Ovary (tissue), 9 donors: Measurements from ENCODE around the gene MCF2L. TPM values are rescaled to one million over a fixed set of nuclear protein-coding genes. Genes with fewer than 3 reads are reported as not detected.

ENCODE experiments used
- DNase-seq, 5 donors: peaks; one replicate each; pipeline ENCODE4 v3.0.0-alpha.2; 2019 to 2020
- H3K27ac ChIP-seq, 2 donors: fragments of 200-600 bp; one replicate each; pipeline versions ENCODE4 v1.5.1 to v1.8.0; 2019 to 2022
- H3K27me3 ChIP-seq: fragments of 200-600 bp; one replicate; pipeline ENCODE4 v1.8.0; 2022
- H3K36me3 ChIP-seq: fragments of 200-600 bp; sonication (generic); one replicate; pipeline ENCODE4 v1.5.1; 2019
- H3K4me1 ChIP-seq: one replicate; pipeline ENCODE4 v1.8.1; 2013; ENCODE audit warnings: mild to moderate bottlenecking, moderate library complexity; ENCODE audit not compliant: insufficient read depth
- H3K4me3 ChIP-seq: fragments of 200-600 bp; sonication (generic); one replicate; pipeline ENCODE4 v1.5.1; 2017
- H3K9me3 ChIP-seq, 2 donors: fragments of 200-600 bp in 1 of 2; sonication (generic) in 1 of 2; one replicate each; pipeline versions ENCODE4 v1.5.1 to v1.8.1; 2013 to 2019; ENCODE audit warnings: mild to moderate bottlenecking in 1 of 2, moderate library complexity in 1 of 2
- CTCF ChIP-seq, 3 donors: fragments of 450-650 bp in 2 of 3; fragments of 200-600 bp in 1 of 3; IDR thresholded peaks; one replicate each; pipeline versions ENCODE4 v1.5.1 to v1.8.0; 2016 to 2022; ENCODE audit warnings: antibody characterized with exemption in 3 of 3, mild to moderate bottlenecking in 1 of 3
- EP300 ChIP-seq: sonication (generic); formaldehyde crosslinking; IDR thresholded peaks from one replicate; pipeline ENCODE4 v1.6.1; 2017; ENCODE audit warnings: antibody characterized with exemption
- POLR2A ChIP-seq: fragments of 450-650 bp; IDR thresholded peaks from one replicate; pipeline ENCODE4 v1.6.1; 2017; ENCODE audit warnings: antibody characterized with exemption, mild to moderate bottlenecking, moderate library complexity
- WGBS, 3 donors: extraction: QIAGEN DNeasy Blood & Tissue Kit in 1 of 3; methylation state at CpG; one replicate each; pipeline versions ENCODE4 v1.1.5 to v1.1.7; 2013 to 2017; 5-methylcytosine and 5-hydroxymethylcytosine counted together
- intact Hi-C, 4 donors: fragments of 100-400 bp; cut with DNase I; formaldehyde crosslinking; loops; one replicate each; pipeline versions ENCODE4 v1.11.0 to v1.15.1; 2022 to 2023
- polyA plus RNA-seq, 2 donors: library from polyadenylated mRNA; stranded (reverse); fragments of 200-250 nt in 1 of 2; fragments of 350-450 nt in 1 of 2; fragmentation: Illumina TruSeq in 1 of 2; extraction: RNeasy Lipid Tissue Mini Kit (QIAGEN cat#74804) in 1 of 2; gene quantifications; one replicate each; pipeline ENCODE4 v1.2.3, GENCODE V29; 2013 to 2014
- total RNA-seq, 7 donors: library from RNA; depleted of rRNA in 2 of 7; stranded (reverse); fragments of >200 nt in 2 of 7; fragmentation: NEBNext Ultra II Directional in 3 of 7; extraction: Animal tissue kit (Norgen Biotek cat#: 25700) in 3 of 7; gene quantifications; one replicate each; pipeline versions ENCODE4 v1.1.0 to v1.2.4, GENCODE V29; 2016 to 2023
- donor health status: DM: no; HTN: no; CAD: no; lungs with moderate emphysema.
- donor health status: DM: no; HTN: no; CAD: no.
- donor health status: Bipolar disorder and iron deficiency.
- donor health status: DM: yes; HTN: yes; CAD: no.
- donor health status: DM: no; HTN: no; CAD: no.
- donor health status: DM: yes; HTN: yes; CAD: no.

The MCF2L gene
- total and polyA plus RNA-seq, 9 donors, result 5.6 to 22.2 (median 8.7) TPM

- H3K36me3 ChIP-seq, result no peaks in the 10 kb centered on the region
- intact Hi-C loops, result no loop called here
- H3K9me3 ChIP-seq, result no peaks in the 10 kb centered on the region
- no peaks in the 10 kb centered on the region for H3K4me1 ChIP-seq
- TF ChIP-seq POLR2A, result no peak
- no peak for TF ChIP-seq CTCF (IDR thresholded peaks at IDR 0.05)
- no peak for TF ChIP-seq EP300
- no peak overlapping the region for H3K4me3 ChIP-seq
- H3K27me3 ChIP-seq, result no peaks in the 10 kb centered on the region
- H3K27ac ChIP-seq, result no peak overlapping the region
- DNase-seq, result peak in 1 of 5 donors; percentile 5
- 79 to 89% (median 87%) methylated on average over 13 of the region's 13 CpGs for WGBS, 3 donors
Measured at GRCh38 chr13:113090415-113090770, 121.4 kb downstream of the MCF2L start.

DNA sequence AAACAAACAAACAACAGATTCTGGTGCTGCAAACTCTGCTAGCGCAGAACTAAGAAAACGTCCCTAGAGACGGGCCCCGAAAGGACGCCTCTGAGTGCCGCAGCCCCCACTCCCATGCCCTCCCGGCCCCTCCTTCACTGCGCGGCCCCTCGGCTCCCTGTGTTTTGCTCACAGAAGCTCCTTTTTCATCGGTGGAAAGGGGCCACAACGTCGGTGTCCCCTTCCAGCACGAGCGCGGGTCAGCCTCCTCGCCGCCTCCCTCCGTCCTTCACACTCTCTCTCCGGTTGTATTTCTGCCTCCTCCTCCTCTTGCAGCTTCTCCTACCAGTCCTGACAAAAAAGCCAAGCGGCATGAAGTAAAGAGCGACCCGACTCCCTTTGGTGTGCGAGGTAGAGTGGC is 121.8 kb downstream of the MCF2L start:
- intact Hi-C loops, result no loop called here

GRCh38 chr13:113091211-113091771 is 122.3 kb downstream of the MCF2L start:
- H3K27me3 ChIP-seq, result no peaks in the 10 kb centered on the region
- intact Hi-C loops, result no loop called here
- no peaks in the 10 kb centered on the region for H3K9me3 ChIP-seq
- peak in 1 of 5 donors; percentile 7 for DNase-seq
- H3K4me3 ChIP-seq, result no peak overlapping the region
- H3K4me1 ChIP-seq, result no peaks in the 10 kb centered on the region
- 83 to 84% (median 84%) methylated on average over 24 to 30 of the region's 30 CpGs for WGBS, 3 donors
- TF ChIP-seq CTCF (IDR thresholded peaks at IDR 0.05) (no peak), EP300 (no peak), POLR2A (no peak)
- no peaks in the 10 kb centered on the region for H3K36me3 ChIP-seq
- no peak overlapping the region for H3K27ac ChIP-seq

More for the DNA sequence above, 121.8 kb downstream of the MCF2L start:
- Histone ChIP-seq H3K4me1 (no peaks in the 10 kb centered on the region), H3K36me3 (no peaks in the 10 kb centered on the region), H3K27me3 (no peaks in the 10 kb centered on the region), H3K27ac (no peak overlapping the region), H3K4me3 (no peak overlapping the region), H3K9me3 (no peaks in the 10 kb centered on the region)
- peak in 1 of 5 donors; percentile 9 for DNase-seq
- WGBS, 3 donors, result 81 to 87% (median 84%) methylated on average over 24 of the region's 24 CpGs
- TF ChIP-seq POLR2A (no peak), CTCF (IDR thresholded peaks at IDR 0.05) (no peak), EP300 (no peak)

- TF ChIP-seq EP300, result no peak
- no peak for TF ChIP-seq POLR2A
- no peak for TF ChIP-seq CTCF (IDR thresholded peaks at IDR 0.05)
- intact Hi-C loops, result no loop called here
- 84 to 86% (median 86%) methylated on average over 31 to 33 of the region's 33 CpGs for WGBS, 3 donors
- Histone ChIP-seq H3K36me3 (no peaks in the 10 kb centered on the region), H3K4me3 (no peak overlapping the region), H3K4me1 (no peaks in the 10 kb centered on the region), H3K27ac (no peak overlapping the region), H3K9me3 (no peaks in the 10 kb centered on the region), H3K27me3 (no peaks in the 10 kb centered on the region)
- no peak for DNase-seq
Measured at GRCh38 chr13:113091891-113092775, 123.1 kb downstream of the MCF2L start.
